Fibroblast of peridontal ligament (primary cell): ENCODE results near the gene UBXN4.
"Not testable (repeated sequence)": the region's sequence is repeated elsewhere in the genome, so short reads cannot be mapped to it uniquely, and the experiment has no call there.

ENCODE experiments used
- DNase-seq: peaks from one replicate; pipeline ENCODE4 v3.0.0-alpha.2; 2010; ENCODE audit errors: extremely low read depth

UBXN4 gene

GRCh38 chr2:135768863-135769262, 27.2 kb downstream of the UBXN4 start:
- DNase-seq, result no peak

- DNase-seq, result no peak
Measured at GRCh38 chr2:135773319-135773718, 31.7 kb downstream of the UBXN4 start.

- DNase-seq, result peak; percentile 36
Measured at GRCh38 chr2:135773917-135774316, 32.3 kb downstream of the UBXN4 start.

GRCh38 chr2:135775420-135775819, 33.8 kb downstream of the UBXN4 start:
- peak; percentile 76 for DNase-seq

GRCh38 chr2:135776367-135776766, 34.7 kb downstream of the UBXN4 start:
- no peak for DNase-seq

- no peak for DNase-seq
Measured at GRCh38 chr2:135782231-135782630, 40.6 kb downstream of the UBXN4 start.

- no peak for DNase-seq
Measured at GRCh38 chr2:135783439-135783838, 41.8 kb downstream of the UBXN4 start.

GRCh38 chr2:135785032-135785431, 43.4 kb downstream of the UBXN4 start:
- no peak for DNase-seq

- peak; percentile 95 for DNase-seq
Measured at GRCh38 chr2:135786823-135787222, 45.2 kb downstream of the UBXN4 start.

GRCh38 chr2:135790423-135790822, 48.8 kb downstream of the UBXN4 start:
- no peak for DNase-seq

GRCh38 chr2:135791418-135792190, 49.9 kb downstream of the UBXN4 start:
- peak; percentile 39 for DNase-seq

GRCh38 chr2:135792401-135793150, 50.9 kb downstream of the UBXN4 start:
- no peak for DNase-seq

- DNase-seq, result not testable (repeated sequence)
Measured at GRCh38 chr2:135795641-135796040, 54.0 kb downstream of the UBXN4 start.

GRCh38 chr2:135796606-135797005, 55.0 kb downstream of the UBXN4 start:
- DNase-seq, result no peak

- DNase-seq, result peak; percentile 70
Measured at GRCh38 chr2:135797497-135798274, 56.0 kb downstream of the UBXN4 start.

- DNase-seq, result no peak
Measured at GRCh38 chr2:135798275-135798705, 56.6 kb downstream of the UBXN4 start.

GRCh38 chr2:135798762-135799161, 57.1 kb downstream of the UBXN4 start:
- DNase-seq, result no peak

GRCh38 chr2:135799738-135800137, 58.1 kb downstream of the UBXN4 start:
- DNase-seq, result no peak

- no peak for DNase-seq
Measured at GRCh38 chr2:135800513-135801460, 59.1 kb downstream of the UBXN4 start.

GRCh38 chr2:135802350-135802749, 60.7 kb downstream of the UBXN4 start:
- DNase-seq, result no peak

GRCh38 chr2:135803278-135803677, 61.6 kb downstream of the UBXN4 start:
- DNase-seq, result no peak
